HL-60 (cell line): ENCODE data around the gene ASCC2.

ENCODE experiments used
- DNase-seq, 2 experiments: peaks; one replicate each; pipeline ENCODE4 v3.0.0-alpha.2; 2010 to 2020; ENCODE audit warnings: low read depth in 1 of 2, low spot score in 1 of 2
- H3K27ac ChIP-seq: fragments of 250-450 bp; sonication (Bioruptor Pico); replicated peaks from 2 replicates; pipeline ENCODE4 v1.5.1; 2020; ENCODE audit warnings: mild to moderate bottlenecking, moderate library complexity
- H3K27me3 ChIP-seq: fragments of 250-450 bp; sonication (Bioruptor Pico); 2 replicates; pipeline ENCODE4 v1.5.1; 2021; ENCODE audit warnings: mild to moderate bottlenecking, moderate library complexity; ENCODE audit not compliant: insufficient read depth, poor library complexity, severe bottlenecking
- H3K4me3 ChIP-seq: replicated peaks from 2 replicates; pipeline ENCODE4 v1.5.1; 2011; ENCODE audit warnings: mild to moderate bottlenecking, control low read depth, low read length; ENCODE audit not compliant: insufficient read depth
- CTCF ChIP-seq: IDR thresholded peaks from one replicate; pipeline ENCODE4 v1.5.1; 2011; ENCODE audit warnings: low read length, control low read depth, inconsistent platforms; ENCODE audit not compliant: insufficient read depth
- GABPA ChIP-seq: IDR thresholded peaks from 2 replicates; pipeline ENCODE4 v1.6.1; 2012; ENCODE audit warnings: low read depth
- POLR2AphosphoS5 ChIP-seq: IDR thresholded peaks from 2 replicates; pipeline ENCODE4 v1.6.1; 2012; ENCODE audit warnings: low read depth
- REST ChIP-seq: IDR thresholded peaks from 2 replicates; pipeline ENCODE4 v1.6.1; 2012; ENCODE audit warnings: low read depth; ENCODE audit not compliant: insufficient replicate concordance
- SPI1 ChIP-seq: IDR thresholded peaks from 2 replicates; pipeline ENCODE4 v1.6.1; 2012; ENCODE audit warnings: low read depth, mild to moderate bottlenecking, borderline replicate concordance

ASCC2 gene

GRCh38 chr22:29848111-29848510, 10.0 kb upstream of the ASCC2 start:
- DNase-seq, result peak; percentile 42 to 49
- no peak overlapping the region for H3K4me3 ChIP-seq
- TF ChIP-seq CTCF (no peak), REST (no peak), POLR2AphosphoS5 (no peak), SPI1 (no peak), GABPA (no peak)

GRCh38 chr22:29846290-29846689, 8.2 kb upstream of the ASCC2 start:
- TF ChIP-seq REST (no peak), SPI1 (no peak), GABPA (no peak), CTCF (no peak)
- DNase-seq, result no peak
- H3K27me3 ChIP-seq, result no peaks in the 10 kb centered on the region
- no peak overlapping the region for H3K27ac ChIP-seq
- H3K4me3 ChIP-seq, result no peak overlapping the region

More at GRCh38 chr22:29848111-29848510, 10.0 kb upstream of the ASCC2 start:
- Histone ChIP-seq H3K27ac (peak overlapping the region; percentile 61), H3K27me3 (no peaks in the 10 kb centered on the region)

- no peak overlapping the region for H3K4me3 ChIP-seq
- no peaks in the 10 kb centered on the region for H3K27me3 ChIP-seq
- H3K27ac ChIP-seq, result no peak overlapping the region
- DNase-seq, result no peak
- TF ChIP-seq REST, result no peak
- no peak for TF ChIP-seq CTCF
Observed at GRCh38 chr22:29842740-29843139, 4.7 kb upstream of the ASCC2 start.
